Measurements from ENCODE around the gene ARL1.
"Not testable (repeated sequence)": the region's sequence is repeated elsewhere in the genome, so short reads cannot be mapped to it uniquely, and the experiment has no call there.

ARL1 gene

DNA sequence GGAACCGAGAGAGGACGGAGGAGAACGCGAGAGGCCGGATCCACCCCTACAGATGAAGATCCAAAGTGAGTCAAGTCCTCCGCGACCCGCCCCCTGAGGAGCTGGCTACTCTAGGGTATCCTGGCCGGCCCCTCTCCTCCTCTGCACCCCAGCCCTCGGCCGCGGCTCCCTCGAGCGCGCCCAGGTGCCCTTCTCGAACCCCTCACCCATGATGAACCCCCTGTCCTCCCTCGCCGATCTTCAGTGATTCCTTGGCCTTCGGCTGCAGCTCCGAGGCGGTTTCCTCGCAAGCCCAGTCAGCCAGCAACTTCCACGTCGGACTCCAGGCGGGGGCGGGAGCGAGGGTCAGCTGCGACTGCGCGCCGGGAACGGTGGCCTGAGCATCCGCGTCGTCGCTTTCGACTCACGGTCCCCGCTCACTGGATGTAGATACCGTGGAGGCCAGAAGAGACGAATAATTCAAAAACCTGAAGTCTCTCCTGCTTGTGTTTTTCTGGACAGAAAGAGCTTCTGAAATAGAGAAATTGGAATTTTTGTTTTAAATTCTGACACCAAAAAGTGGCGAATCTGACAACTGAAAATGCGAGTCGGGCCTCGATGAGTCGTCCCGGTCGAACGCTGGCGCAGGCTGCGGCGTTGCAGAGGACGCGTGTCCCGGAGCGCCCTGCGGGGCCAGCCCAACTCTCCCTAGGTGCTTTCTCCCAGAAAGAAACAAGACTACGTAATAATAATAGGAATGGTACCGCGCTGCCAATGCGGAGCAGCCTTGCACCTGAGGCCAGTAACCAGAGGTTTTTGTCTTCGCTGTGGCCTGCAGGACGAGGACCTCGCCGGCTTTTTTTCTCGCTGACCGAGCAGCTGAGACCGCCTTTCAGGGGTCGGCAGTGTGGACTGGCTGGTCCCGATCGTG lies at the start of gene ARL1:
ARL1 (minus strand) TSS at position 337 of the 910 bp plus-strand sequence; CDS start at position 210, 127 bp downstream.
- peak; percentile 91 for DNase-seq
- in situ Hi-C loops (cut with MboI; ENCODE audit: low pct_unique_long_range_greater_than_20kb, low sequenced_read_pairs), result no loop called here

DNA sequence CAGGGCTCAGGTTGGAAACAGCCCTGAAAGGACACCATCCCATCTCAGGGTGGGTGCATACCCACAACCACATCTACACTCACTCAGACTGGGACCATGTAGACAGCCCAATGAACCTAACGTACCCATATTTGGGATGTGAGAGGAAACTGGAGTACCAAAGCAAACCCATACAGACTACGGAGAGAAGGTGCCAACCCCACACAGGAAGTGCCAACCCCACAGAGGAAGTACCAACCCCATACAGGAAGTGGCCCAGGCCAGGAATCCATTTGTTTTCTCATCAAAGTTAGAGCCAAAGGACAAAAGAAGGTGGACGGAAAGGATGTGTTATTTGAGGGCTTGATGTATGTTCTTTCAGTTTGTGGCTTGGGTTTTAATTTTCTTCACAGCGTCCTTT lies 48.1 kb upstream of the ARL1 start:
- DNase-seq, result no peak
- in situ Hi-C loops (cut with MboI; ENCODE audit: low pct_unique_long_range_greater_than_20kb, low sequenced_read_pairs), result no loop called here

DNA sequence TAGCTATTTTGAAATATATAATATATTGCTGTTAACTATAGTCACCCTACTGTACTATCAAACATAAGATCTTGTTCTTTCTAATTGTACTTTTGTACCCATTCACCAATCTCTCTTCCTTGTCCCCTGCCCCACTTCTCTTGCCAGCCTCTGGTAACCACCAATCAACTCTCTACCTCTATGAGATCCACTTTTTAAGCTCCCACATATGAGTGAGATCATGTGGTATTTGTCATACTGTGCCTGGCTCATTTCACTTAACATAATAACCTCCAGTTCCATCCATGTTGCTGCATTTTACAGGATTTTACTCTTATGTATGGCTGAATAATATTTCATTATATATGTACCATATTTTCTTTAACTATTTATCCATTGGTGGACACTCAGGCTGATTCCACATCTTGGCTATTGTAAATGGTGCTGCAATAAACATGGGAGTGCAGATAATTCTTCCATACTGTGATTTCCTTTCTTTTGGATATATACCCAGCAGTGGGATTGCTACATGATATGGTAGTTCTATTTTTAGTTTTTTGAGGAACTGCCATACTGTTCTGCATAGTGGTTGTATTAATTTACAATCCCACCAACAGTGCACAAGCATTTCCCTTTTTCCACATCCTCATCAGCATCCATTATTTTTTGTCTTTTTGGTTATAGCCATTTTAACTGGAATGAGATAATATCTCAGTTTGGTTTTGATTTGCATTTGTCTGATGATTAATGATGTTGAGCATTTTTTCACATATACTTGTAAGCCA lies 34.1 kb upstream of the ARL1 start:
- in situ Hi-C loops (cut with MboI; ENCODE audit: low pct_unique_long_range_greater_than_20kb, low sequenced_read_pairs), result no loop called here
- DNase-seq, result peak; percentile 30

GRCh38 chr12:101439236-101439635 lies 31.7 kb upstream of the ARL1 start:
- in situ Hi-C loops (cut with MboI; ENCODE audit: low pct_unique_long_range_greater_than_20kb, low sequenced_read_pairs), result no loop called here
- no peak for DNase-seq

GRCh38 chr12:101436136-101436535 lies 28.6 kb upstream of the ARL1 start:
- in situ Hi-C loops (cut with MboI; ENCODE audit: low pct_unique_long_range_greater_than_20kb, low sequenced_read_pairs), result no loop called here
- no peak for DNase-seq

DNA sequence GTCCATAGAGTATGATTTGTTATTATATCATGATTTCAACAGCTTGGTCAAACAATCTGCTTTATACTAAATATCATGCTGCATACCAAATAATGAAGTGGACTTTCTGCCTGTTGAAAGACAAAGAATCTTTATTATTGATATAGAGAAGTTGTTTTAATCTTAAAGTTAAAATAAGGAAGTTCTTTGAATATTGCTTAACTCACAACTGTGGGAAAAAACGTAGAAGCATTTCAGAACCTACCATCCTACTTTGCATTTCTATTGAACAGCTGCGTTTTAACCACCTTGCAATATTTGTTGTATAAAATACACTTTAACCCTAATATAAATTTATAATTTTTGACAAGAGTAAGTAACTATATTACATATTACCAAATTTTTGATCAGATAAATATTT lies 22.9 kb upstream of the ARL1 start:
- DNase-seq, result no peak
- in situ Hi-C loops (cut with MboI; ENCODE audit: low pct_unique_long_range_greater_than_20kb, low sequenced_read_pairs), result no loop called here

DNA sequence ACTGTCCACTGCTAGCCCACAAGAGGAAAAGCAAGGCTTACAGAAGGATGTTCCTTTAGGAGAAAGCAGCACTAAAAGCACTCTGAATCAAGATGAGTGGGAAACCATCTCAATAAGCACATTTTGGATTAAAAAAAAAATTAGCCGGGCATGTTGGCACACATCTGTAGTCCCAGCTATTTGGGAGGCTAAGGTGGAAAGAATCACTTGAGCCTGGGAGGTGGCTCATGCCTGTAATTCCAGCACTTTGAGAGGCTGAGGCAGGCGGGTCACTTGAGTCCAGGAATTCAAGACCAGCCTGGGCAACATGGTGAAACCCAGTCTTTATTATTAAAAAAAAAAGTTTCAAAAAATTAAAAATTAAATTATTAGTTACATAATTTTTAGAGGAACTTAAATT lies 17.0 kb upstream of the ARL1 start:
- in situ Hi-C loops (cut with MboI; ENCODE audit: low pct_unique_long_range_greater_than_20kb, low sequenced_read_pairs), result no loop called here
- DNase-seq, result no peak

GRCh38 chr12:101422066-101422465 lies 14.5 kb upstream of the ARL1 start:
- in situ Hi-C loops (cut with MboI; ENCODE audit: low pct_unique_long_range_greater_than_20kb, low sequenced_read_pairs); DNase-seq: not testable (repeated sequence)

DNA sequence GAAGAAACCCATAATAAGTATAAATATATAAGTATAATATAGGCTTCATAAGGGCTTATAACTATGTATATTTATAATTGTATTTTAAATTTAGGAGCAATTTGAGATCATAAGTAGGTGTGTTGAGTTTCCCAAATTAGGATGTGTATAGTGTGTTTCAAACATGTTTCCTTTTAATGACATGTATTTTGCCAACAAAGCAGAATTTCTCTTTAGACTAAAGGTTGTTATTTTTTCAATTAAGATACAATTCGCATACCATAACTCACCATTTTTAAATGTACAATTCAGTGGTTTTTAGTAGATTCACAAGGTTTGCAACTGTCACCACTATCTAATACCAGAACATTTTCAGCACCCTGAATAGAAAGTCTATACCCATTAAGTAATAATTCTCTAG lies 7.7 kb upstream of the ARL1 start:
- DNase-seq, result no peak
- in situ Hi-C loops (cut with MboI; ENCODE audit: low pct_unique_long_range_greater_than_20kb, low sequenced_read_pairs), result no loop called here

DNA sequence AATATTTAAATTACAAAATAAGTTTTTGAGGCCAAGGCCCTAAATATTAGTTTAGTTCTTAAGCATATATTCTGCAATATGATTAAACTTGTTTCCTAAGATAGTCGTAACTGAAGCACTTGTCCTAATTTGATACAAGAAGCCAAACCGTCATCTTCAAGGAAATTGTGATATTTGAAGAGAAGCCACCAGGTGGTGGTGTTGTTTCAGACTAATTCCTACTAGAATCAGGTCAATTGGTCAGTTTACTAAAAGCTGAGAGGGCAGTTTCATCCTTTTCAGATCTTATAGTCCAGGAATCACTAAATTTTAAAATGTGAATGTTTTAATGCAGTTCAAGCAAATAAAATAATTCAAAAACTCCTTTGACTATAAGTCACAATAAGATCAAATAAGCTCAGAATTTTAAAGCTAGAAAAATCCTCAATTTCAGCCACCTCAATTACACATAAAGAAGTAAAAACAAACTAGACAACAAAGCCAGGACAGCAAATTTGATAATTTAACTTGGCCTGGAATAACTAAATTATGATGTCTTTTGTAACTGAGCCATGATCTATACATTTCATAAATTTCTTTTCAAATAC lies 7.1 kb upstream of the ARL1 start:
- DNase-seq, result peak; percentile 61
- in situ Hi-C loops (cut with MboI; ENCODE audit: low pct_unique_long_range_greater_than_20kb, low sequenced_read_pairs), result no loop called here

DNA sequence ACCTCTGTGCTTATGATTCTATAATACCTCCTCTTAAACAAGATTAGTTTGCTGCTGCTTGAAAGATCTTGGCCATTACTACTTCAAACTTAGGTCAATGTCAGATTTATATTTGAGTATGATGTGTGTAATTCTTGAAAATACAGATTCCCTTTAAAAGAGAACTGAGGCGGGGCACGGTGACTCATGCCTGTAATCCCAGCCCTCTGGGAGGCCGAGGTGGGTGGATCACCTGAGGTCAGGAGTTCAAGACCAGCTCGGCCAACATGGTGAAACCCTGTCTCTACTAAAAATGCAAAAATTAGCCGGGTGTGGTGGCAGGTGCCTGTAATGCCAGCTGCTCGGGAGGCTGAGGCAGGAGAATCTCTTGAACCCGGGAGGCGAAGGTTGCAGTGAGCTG lies 2.6 kb upstream of the ARL1 start:
- DNase-seq; in situ Hi-C loops (cut with MboI; ENCODE audit: low pct_unique_long_range_greater_than_20kb, low sequenced_read_pairs): not testable (repeated sequence)

GRCh38 chr12:101407049-101407435 lies 530 bp downstream of the ARL1 start:
- no peak for DNase-seq

DNA sequence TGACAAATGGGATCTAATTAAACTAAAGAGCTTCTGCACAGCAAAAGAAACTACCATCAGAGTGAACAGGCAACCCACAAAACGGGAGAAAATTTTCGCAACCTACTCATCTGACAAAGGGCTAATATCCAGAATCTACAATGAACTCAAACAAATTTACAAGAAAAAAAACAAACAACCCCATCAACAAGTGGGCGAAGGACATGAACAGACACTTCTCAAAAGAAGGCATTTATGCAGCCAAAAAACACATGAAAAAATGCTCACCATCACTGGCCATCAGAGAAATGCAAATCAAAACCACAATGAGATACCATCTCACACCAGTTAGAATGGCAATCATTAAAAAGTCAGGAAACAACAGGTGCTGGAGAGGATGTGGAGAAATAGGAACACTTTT lies 16.4 kb downstream of the ARL1 start:
- in situ Hi-C loops (cut with MboI; ENCODE audit: low pct_unique_long_range_greater_than_20kb, low sequenced_read_pairs); DNase-seq: not testable (repeated sequence)

More at GRCh38 chr12:101407049-101407435, 530 bp downstream of the ARL1 start:
- in situ Hi-C loops (cut with MboI; ENCODE audit: low pct_unique_long_range_greater_than_20kb, low sequenced_read_pairs), result no loop called here

DNA sequence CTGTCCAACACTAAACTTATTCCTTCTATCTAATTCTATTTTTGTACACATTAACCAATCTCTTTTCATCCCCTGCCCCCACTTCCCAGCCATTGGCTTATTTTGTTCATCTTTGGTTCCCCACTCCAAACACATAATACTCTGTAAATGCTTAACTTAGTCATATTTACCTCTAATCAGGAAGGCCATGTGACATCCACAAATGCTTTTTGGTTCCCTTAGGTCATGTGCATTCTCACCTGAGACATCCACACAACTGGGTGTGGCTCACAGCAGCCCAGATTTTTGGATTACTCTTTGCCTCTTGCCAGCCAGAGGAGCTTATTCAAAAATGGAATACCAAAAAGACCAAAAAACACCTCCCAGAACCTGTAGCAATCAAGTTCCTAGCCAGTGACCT lies 28.4 kb downstream of the ARL1 start:
- in situ Hi-C loops (cut with MboI; ENCODE audit: low pct_unique_long_range_greater_than_20kb, low sequenced_read_pairs), result no loop called here
- DNase-seq, result no peak

- in situ Hi-C loops (cut with MboI; ENCODE audit: low pct_unique_long_range_greater_than_20kb, low sequenced_read_pairs), result no loop called here
Observed at GRCh38 chr12:101375573-101375972, 32.0 kb downstream of the ARL1 start.

DNA sequence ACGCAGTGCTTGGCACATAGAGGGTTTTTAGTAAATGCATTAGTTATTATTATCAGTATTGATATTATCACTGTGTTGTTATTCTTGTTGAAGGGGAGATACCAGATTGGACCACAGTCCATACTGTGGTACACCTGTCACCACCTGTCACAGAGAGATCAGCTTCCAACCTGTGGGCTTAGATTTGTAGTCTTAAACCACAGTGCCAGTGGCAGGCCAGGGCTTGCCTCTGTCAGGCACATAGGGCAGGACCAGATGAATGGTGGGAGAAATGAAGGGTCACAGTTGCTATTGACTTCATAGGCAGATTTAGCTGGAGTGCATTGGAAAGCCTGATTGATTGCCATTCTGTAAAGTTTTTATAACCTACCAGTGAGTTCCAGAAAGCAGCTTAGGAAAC lies 35.1 kb downstream of the ARL1 start:
- in situ Hi-C loops (cut with MboI; ENCODE audit: low pct_unique_long_range_greater_than_20kb, low sequenced_read_pairs), result no loop called here

More at GRCh38 chr12:101375573-101375972, 32.0 kb downstream of the ARL1 start:
- DNase-seq, result no peak

DNA sequence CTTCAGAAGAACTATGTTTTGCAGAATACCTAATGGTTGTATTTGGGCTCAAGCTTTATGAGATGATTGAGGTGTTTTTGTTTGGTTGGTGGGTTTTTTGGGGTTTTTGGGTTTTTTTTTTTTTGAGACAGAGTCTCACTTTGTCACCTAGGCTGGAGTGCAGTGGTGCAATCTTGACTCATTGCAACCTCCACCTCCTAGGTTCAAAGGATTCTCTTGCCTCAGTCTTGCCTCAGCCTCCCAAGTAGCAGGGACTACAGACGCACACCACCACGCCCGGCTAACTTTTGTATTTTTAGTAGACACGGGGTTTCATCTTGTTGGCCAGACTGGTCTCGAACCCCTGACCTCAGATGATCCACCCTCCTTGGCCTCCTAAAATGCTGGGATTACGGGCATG lies 39.6 kb downstream of the ARL1 start:
- in situ Hi-C loops (cut with MboI; ENCODE audit: low pct_unique_long_range_greater_than_20kb, low sequenced_read_pairs), result no loop called here
- no peak for DNase-seq

More for the DNA sequence above, 35.1 kb downstream of the ARL1 start:
- DNase-seq, result no peak

- in situ Hi-C loops (cut with MboI; ENCODE audit: low pct_unique_long_range_greater_than_20kb, low sequenced_read_pairs), result no loop called here
- no peak for DNase-seq
Observed at GRCh38 chr12:101361455-101361854, 46.1 kb downstream of the ARL1 start.

DNA sequence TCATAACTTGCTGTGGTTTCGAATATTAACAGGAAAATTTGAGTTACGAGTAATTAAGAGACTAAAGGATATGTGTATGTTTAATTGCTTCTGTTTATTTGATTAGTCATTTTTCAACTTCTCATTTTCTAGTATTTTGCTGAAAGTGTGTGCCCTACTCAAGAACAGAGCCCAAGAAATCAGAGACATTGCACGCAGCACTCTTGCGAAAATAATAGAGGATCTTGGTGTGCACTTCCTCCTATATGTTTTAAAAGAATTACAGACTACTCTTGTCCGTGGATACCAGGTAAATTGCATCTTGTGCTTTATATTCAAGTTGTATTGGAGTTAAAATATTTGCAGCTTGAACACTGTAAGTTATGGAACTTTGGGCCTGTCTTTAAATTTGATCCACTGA lies 50.8 kb downstream of the ARL1 start:
- no peak for DNase-seq
- in situ Hi-C loops (cut with MboI; ENCODE audit: low pct_unique_long_range_greater_than_20kb, low sequenced_read_pairs), result no loop called here

DNA sequence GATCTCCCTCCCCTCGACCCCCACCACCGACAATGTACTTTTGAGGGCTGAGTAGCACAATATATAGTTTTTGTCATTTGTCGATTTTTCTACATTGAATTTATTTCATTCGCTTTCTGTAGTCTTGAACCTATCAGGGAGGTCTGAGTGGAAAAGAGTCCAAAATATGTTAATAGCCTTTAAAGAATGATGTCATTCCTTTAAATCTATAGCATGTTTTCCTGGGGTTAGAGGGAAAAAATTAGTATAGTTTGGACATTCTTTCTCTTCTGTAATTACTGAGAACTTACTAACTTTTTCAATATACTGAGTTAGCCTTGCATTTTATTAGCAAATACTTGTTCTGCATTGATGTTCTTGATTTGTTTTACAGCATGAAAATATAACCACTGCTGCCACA lies 55.9 kb downstream of the ARL1 start:
- no peak for DNase-seq
- in situ Hi-C loops (cut with MboI; ENCODE audit: low pct_unique_long_range_greater_than_20kb, low sequenced_read_pairs), result no loop called here

Data from KBM-7 (cell line).